Mammary epithelial cell (primary cell): Measurements from ENCODE around the gene TP53BP2.

Experiments
- EZH2 ChIP-seq: IDR thresholded peaks from 2 replicates; pipeline ENCODE4 v1.6.1; 2012; ENCODE audit warnings: low read length, inconsistent platforms, borderline replicate concordance
- TF ChIP-seq, protein P1 (sequence below), 2 donors: IDR thresholded peaks in 1 of 2; conservative IDR thresholded peaks in 1 of 2; 2 replicates each; pipeline ENCODE4 v1.5.1; 2011 to 2012; ENCODE audit warnings: inconsistent platforms in 2 of 2, low read length in 2 of 2, mild to moderate bottlenecking in 2 of 2, control low read depth in 1 of 2, low read depth in 1 of 2; ENCODE audit not compliant: insufficient read depth in 1 of 2; ENCODE audit errors: extremely low read depth in 1 of 2

GRCh38 chr1:223802602-223803001 lies 43.1 kb downstream of the TP53BP2 start:
- TF ChIP-seq, protein P1, sequence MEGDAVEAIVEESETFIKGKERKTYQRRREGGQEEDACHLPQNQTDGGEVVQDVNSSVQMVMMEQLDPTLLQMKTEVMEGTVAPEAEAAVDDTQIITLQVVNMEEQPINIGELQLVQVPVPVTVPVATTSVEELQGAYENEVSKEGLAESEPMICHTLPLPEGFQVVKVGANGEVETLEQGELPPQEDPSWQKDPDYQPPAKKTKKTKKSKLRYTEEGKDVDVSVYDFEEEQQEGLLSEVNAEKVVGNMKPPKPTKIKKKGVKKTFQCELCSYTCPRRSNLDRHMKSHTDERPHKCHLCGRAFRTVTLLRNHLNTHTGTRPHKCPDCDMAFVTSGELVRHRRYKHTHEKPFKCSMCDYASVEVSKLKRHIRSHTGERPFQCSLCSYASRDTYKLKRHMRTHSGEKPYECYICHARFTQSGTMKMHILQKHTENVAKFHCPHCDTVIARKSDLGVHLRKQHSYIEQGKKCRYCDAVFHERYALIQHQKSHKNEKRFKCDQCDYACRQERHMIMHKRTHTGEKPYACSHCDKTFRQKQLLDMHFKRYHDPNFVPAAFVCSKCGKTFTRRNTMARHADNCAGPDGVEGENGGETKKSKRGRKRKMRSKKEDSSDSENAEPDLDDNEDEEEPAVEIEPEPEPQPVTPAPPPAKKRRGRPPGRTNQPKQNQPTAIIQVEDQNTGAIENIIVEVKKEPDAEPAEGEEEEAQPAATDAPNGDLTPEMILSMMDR (conservative IDR thresholded peaks at IDR 0.05 in 1 of 2, IDR thresholded peaks at IDR 0.05 in 1 of 2; ENCODE audit: extremely low read depth in 1 of 2, insufficient read depth in 1 of 2, low read depth in 1 of 2, low read length in 2 of 2) = no peak
- no peak for TF ChIP-seq EZH2
